H9 (cell line): Measurements from ENCODE around the gene APOL2. TPM values are rescaled to one million over a fixed set of nuclear protein-coding genes. Genes with fewer than 3 reads are reported as not detected.

ENCODE experiments used
- DNase-seq: peaks from one replicate; pipeline ENCODE4 v3.0.0-alpha.2; 2017
- H2AFZ ChIP-seq: one replicate; pipeline ENCODE4 v1.6.1; 2013; ENCODE audit warnings: mild to moderate bottlenecking, low read length, control low read depth, moderate library complexity
- H2AK5ac ChIP-seq: 2 replicates; pipeline ENCODE4 v1.6.1; 2013; ENCODE audit warnings: low read length, control low read depth, mixed read lengths; ENCODE audit not compliant: insufficient read length
- H2BK120ac ChIP-seq: one replicate; pipeline ENCODE4 v1.6.1; 2013; ENCODE audit warnings: low read depth, mild to moderate bottlenecking, low read length, control low read depth, inconsistent platforms; ENCODE audit not compliant: poor library complexity, severe bottlenecking
- H2BK12ac ChIP-seq: 2 replicates; pipeline ENCODE4 v1.6.1; 2013; ENCODE audit warnings: low read length, control low read depth, mixed read lengths, low read depth; ENCODE audit not compliant: insufficient read length
- H2BK15ac ChIP-seq: 2 replicates; pipeline ENCODE4 v1.6.1; 2013; ENCODE audit warnings: low read depth, low read length, control low read depth
- H2BK20ac ChIP-seq: one replicate; pipeline ENCODE4 v1.6.1; 2013; ENCODE audit warnings: low read depth, mild to moderate bottlenecking, low read length, control low read depth, inconsistent platforms; ENCODE audit not compliant: poor library complexity, severe bottlenecking
- H2BK5ac ChIP-seq: 2 replicates; pipeline ENCODE4 v1.6.1; 2013; ENCODE audit warnings: low read length, control low read depth, mixed read lengths; ENCODE audit not compliant: insufficient read length
- H3K14ac ChIP-seq: 2 replicates; pipeline ENCODE4 v1.6.1; 2013; ENCODE audit warnings: low read length, control low read depth; ENCODE audit not compliant: insufficient read depth
- H3K18ac ChIP-seq: 2 replicates; pipeline ENCODE4 v1.6.1; 2013; ENCODE audit warnings: low read depth, mild to moderate bottlenecking, mixed read lengths, low read length, control low read depth; ENCODE audit not compliant: insufficient read length
- H3K23ac ChIP-seq: 2 replicates; pipeline ENCODE4 v1.6.1; 2013; ENCODE audit warnings: low read length, control low read depth, mixed read lengths, low read depth; ENCODE audit not compliant: insufficient read length
- H3K23me2 ChIP-seq: 2 replicates; pipeline ENCODE4 v1.6.1; 2013; ENCODE audit warnings: low read depth, mild to moderate bottlenecking, mixed read lengths, low read length, control low read depth; ENCODE audit not compliant: insufficient read length, poor library complexity, severe bottlenecking
- H3K27ac ChIP-seq: 2 replicates; pipeline ENCODE4 v1.5.1; 2013; ENCODE audit warnings: low read length, control low read depth, mixed read lengths, low read depth; ENCODE audit not compliant: insufficient read length
- H3K27me3 ChIP-seq: 2 replicates; pipeline ENCODE4 v1.6.1; 2013; ENCODE audit warnings: low read length, control low read depth, inconsistent platforms; ENCODE audit not compliant: insufficient read depth
- H3K4ac ChIP-seq: 2 replicates; pipeline ENCODE4 v1.6.1; 2013; ENCODE audit warnings: low read depth, mild to moderate bottlenecking, control low read depth, inconsistent platforms, low read length, moderate library complexity
- H3K4me1 ChIP-seq: 2 replicates; pipeline ENCODE4 v1.6.1; 2013; ENCODE audit warnings: low read length, control low read depth, inconsistent platforms; ENCODE audit not compliant: insufficient read depth
- H3K4me2 ChIP-seq: 2 replicates; pipeline ENCODE4 v1.6.1; 2013; ENCODE audit warnings: low read length, control low read depth, mixed read lengths; ENCODE audit not compliant: insufficient read length, insufficient read depth
- H3K56ac ChIP-seq: 2 replicates; pipeline ENCODE4 v1.6.1; 2013; ENCODE audit warnings: low read depth, mild to moderate bottlenecking, mixed read lengths, low read length, control low read depth; ENCODE audit not compliant: insufficient read length
- H3K79me1 ChIP-seq: 2 replicates; pipeline ENCODE4 v1.6.1; 2013; ENCODE audit warnings: low read depth, mild to moderate bottlenecking, moderate library complexity, low read length, control low read depth, inconsistent platforms; ENCODE audit not compliant: insufficient read depth, poor library complexity, severe bottlenecking
- H3K79me2 ChIP-seq: 2 replicates; pipeline ENCODE4 v1.6.1; 2013; ENCODE audit warnings: low read length, control low read depth, inconsistent platforms; ENCODE audit not compliant: insufficient read depth
- H3K9ac ChIP-seq: 2 replicates; pipeline ENCODE4 v1.6.1; 2013; ENCODE audit warnings: low read length, control low read depth, mixed read lengths; ENCODE audit not compliant: insufficient read length; ENCODE audit errors: extremely low read depth
- H3K9me3 ChIP-seq: one replicate; pipeline ENCODE4 v1.6.1; 2013; ENCODE audit warnings: low read depth, low read length, inconsistent platforms; ENCODE audit not compliant: control insufficient read depth
- H3T11ph ChIP-seq: one replicate; pipeline ENCODE4 v1.6.1; 2013; ENCODE audit warnings: mild to moderate bottlenecking, low read length, control low read depth, inconsistent platforms
- H4K20me1 ChIP-seq: one replicate; pipeline ENCODE4 v1.6.1; 2013; ENCODE audit not compliant: control insufficient read depth, insufficient read length, insufficient read depth
- H4K5ac ChIP-seq: 2 replicates; pipeline ENCODE4 v1.6.1; 2013; ENCODE audit warnings: low read depth, mild to moderate bottlenecking, mixed read lengths, low read length, control low read depth; ENCODE audit not compliant: insufficient read length
- H4K8ac ChIP-seq: replicated peaks from 2 replicates; pipeline ENCODE4 v1.6.1; 2013; ENCODE audit warnings: low read length, control low read depth, mixed read lengths, low read depth; ENCODE audit not compliant: insufficient read length
- H4K91ac ChIP-seq: 2 replicates; pipeline ENCODE4 v1.6.1; 2013; ENCODE audit warnings: low read depth, mild to moderate bottlenecking, moderate library complexity, mixed read lengths, low read length, control low read depth; ENCODE audit not compliant: insufficient read length
- H3K27ac Mint-ChIP-seq, 3 experiments: 2 replicates in 2 of 3; 3 replicates in 1 of 3; pipeline ENCODE4 v1.8.0; 2020 to 2021; ENCODE audit warnings: mixed read lengths in 3 of 3, mild to moderate bottlenecking in 1 of 3, moderate library complexity in 1 of 3
- H3K27me3 Mint-ChIP-seq: 2 replicates; pipeline ENCODE4 v1.8.0; 2021; ENCODE audit warnings: low read depth, mild to moderate bottlenecking, moderate library complexity, mixed read lengths
- H3K36me3 Mint-ChIP-seq, 3 experiments: 2 replicates in 2 of 3; 3 replicates in 1 of 3; pipeline ENCODE4 v1.8.0; 2020 to 2021; ENCODE audit warnings: low read depth in 3 of 3, mixed read lengths in 3 of 3; ENCODE audit not compliant: insufficient read depth in 1 of 3
- H3K4me1 Mint-ChIP-seq, 2 experiments: 2 replicates each; pipeline ENCODE4 v1.8.0; 2020; ENCODE audit warnings: mixed read lengths in 2 of 2
- H3K4me3 Mint-ChIP-seq, 2 experiments: 2 replicates in 1 of 2; 3 replicates in 1 of 2; pipeline ENCODE4 v1.8.0; 2020 to 2021; ENCODE audit warnings: mild to moderate bottlenecking in 2 of 2, mixed read lengths in 2 of 2, moderate library complexity in 1 of 2
- H3K9me3 Mint-ChIP-seq, 2 experiments: 2 replicates in 1 of 2; 3 replicates in 1 of 2; pipeline ENCODE4 v1.8.0; 2020; ENCODE audit warnings: mild to moderate bottlenecking in 2 of 2, mixed read lengths in 2 of 2, moderate library complexity in 1 of 2
- CTCF ChIP-seq: fragments of 200-600 bp; sonication (generic); conservative IDR thresholded peaks from 3 replicates; pipeline ENCODE4 v1.8.0; 2021; ENCODE audit warnings: antibody characterized with exemption, mild to moderate bottlenecking
- WGBS: extraction: QIAGEN DNeasy Blood & Tissue Kit; methylation state at CpG from one replicate; pipeline ENCODE4 v1.1.7; 2013; ENCODE audit warnings: missing lambda C conversion rate, low lambda C conversion rate, mixed read lengths; ENCODE audit not compliant: insufficient read length; ENCODE audit errors: extremely low coverage; 5-methylcytosine and 5-hydroxymethylcytosine counted together
- total RNA-seq: library from RNA; stranded (reverse); gene quantifications from 2 replicates; pipeline ENCODE4 v1.2.1, GENCODE V29; 2021

The APOL2 gene
- total RNA-seq, 1 experiment from 2014 or later: 15.6 TPM

GRCh38 chr22:36284171-36284571 lies 44.8 kb upstream of the APOL2 start:
- Histone ChIP-seq H3T11ph (no peak overlapping the region), H2BK12ac (no peak overlapping the region), H2AK5ac (no peak overlapping the region), H3K14ac (no peak overlapping the region), H4K5ac (no peak overlapping the region), H3K56ac (no peak overlapping the region), H3K4me1 (no peaks in the 10 kb centered on the region), H4K20me1 (no peaks in the 10 kb centered on the region), H3K23me2 (no peaks in the 10 kb centered on the region), H3K23ac (no peak overlapping the region), H3K4me2 (no peak overlapping the region), H3K27ac (no peak overlapping the region), H2BK5ac (no peak overlapping the region), H3K9ac (no peak overlapping the region), H3K4ac (no peak overlapping the region), H3K79me2 (no peaks in the 10 kb centered on the region), H4K8ac (no peak overlapping the region), H2BK120ac (no peak overlapping the region), H2BK15ac (no peak overlapping the region), H2BK20ac (no peak overlapping the region), H4K91ac (no peak overlapping the region), H3K79me1 (no peaks in the 10 kb centered on the region), H3K9me3 (no peaks in the 10 kb centered on the region), H2AFZ (no peak overlapping the region), H3K27me3 (no peaks in the 10 kb centered on the region), H3K18ac (no peak overlapping the region)
- no peak overlapping the region for H3K4me3 Mint-ChIP-seq
- no peak for DNase-seq
- no peak for TF ChIP-seq CTCF
- H3K4me1 Mint-ChIP-seq: peaks cover 2 to 9% of the 10 kb centered on the region in 2 experiments; a peak in 3 of 4 replicates
- H3K9me3 Mint-ChIP-seq: no peaks in the 10 kb centered on the region
- WGBS: no CpG with 5 or more reads among the region's 24 CpGs
- H3K36me3 Mint-ChIP-seq: peaks cover 46 to 87% (median 81%) of the 10 kb centered on the region in 3 experiments; a peak in 6 of 7 replicates
- peak overlapping the region in 1 of 3 experiments; percentile 70; a peak in 1 of 7 replicates for H3K27ac Mint-ChIP-seq
- no peaks in the 10 kb centered on the region for H3K27me3 Mint-ChIP-seq
